ENCODE data around the gene DNAJB1. TPM values are rescaled to one million over a fixed set of nuclear protein-coding genes. Genes with fewer than 3 reads are reported as not detected.

Gene DNAJB1
- polyA plus RNA-seq, 1 experiment: 88.3 TPM

DNA sequence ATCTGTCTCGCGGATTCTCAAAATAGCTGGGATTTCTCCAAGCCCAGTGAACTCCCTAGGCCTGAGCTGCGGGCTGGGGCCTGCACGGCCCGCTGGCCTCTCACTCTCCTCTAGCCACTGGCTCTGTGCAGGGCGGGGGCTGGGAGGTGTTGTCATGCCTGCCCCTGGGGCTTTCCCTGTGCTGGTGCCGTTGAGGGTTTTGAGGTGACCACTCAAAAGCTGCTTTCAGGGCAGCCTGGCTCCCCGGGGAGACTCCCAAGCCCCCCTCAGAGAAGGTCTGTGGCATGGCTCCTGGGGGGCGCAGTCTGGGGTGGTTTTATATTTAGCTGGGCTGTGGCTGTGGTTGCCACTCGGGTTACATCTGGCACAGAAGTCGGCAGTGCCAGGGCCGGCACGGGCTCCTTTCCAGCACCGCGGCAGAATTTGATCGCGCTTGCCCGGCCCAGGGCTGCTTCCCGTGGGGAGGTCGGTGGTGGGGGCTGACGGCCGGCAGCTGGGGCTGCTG is 43.7 kb upstream of the DNAJB1 start:
- peak overlapping the region; percentile 11 for H3K27ac ChIP-seq (ENCODE audit: low read depth, low read length)
- DNase-seq (ENCODE audit: low read depth, low spot score): no peak
- no peak for TF ChIP-seq CTCF (IDR thresholded peaks at IDR 0.05; ENCODE audit: low read depth, low read length)
- H3K4me3 ChIP-seq (ENCODE audit: low read depth, low read length): no peak overlapping the region
- no peaks in the 10 kb centered on the region for H3K27me3 ChIP-seq (ENCODE audit: control insufficient read depth, insufficient read depth, low read length)
- POLR2A ChIA-PET: interaction anchor here (0.7 to 1.4 kb wide), 2 partner anchors 10 to 44 kb away, joined by 3 read pairs; partner anchors contain the start of genes DNAJB1 and NDUFB7
- CTCF ChIA-PET: interaction anchor here (1.7 kb wide), 1 partner anchor 11 kb away, joined by 9 read pairs; no protein-coding TSS in a partner anchor
- peaks cover 9% of the 10 kb centered on the region; the same call in 1 of the 2 replicates for H3K9me3 ChIP-seq (ENCODE audit: control insufficient read depth, insufficient read depth, low read length)

- TF ChIP-seq CTCF (IDR thresholded peaks at IDR 0.05; ENCODE audit: low read depth, low read length): no peak
- ChIA-PET CTCF (interaction anchor here (1.7 kb wide), 1 partner anchor 12 kb away, joined by 9 read pairs; no protein-coding TSS in a partner anchor), POLR2A (interaction anchor here (1.4 kb wide), 1 partner anchor 43 kb away, joined by 3 read pairs; the partner anchor contains the start of gene DNAJB1)
- no peak for DNase-seq (ENCODE audit: low read depth, low spot score)
- peaks cover 9% of the 10 kb centered on the region; the same call in 1 of the 2 replicates for H3K9me3 ChIP-seq (ENCODE audit: control insufficient read depth, insufficient read depth, low read length)
- no peak overlapping the region for H3K4me3 ChIP-seq (ENCODE audit: low read depth, low read length)
- H3K27ac ChIP-seq (ENCODE audit: low read depth, low read length): peak overlapping the region; percentile 11
- no peaks in the 10 kb centered on the region for H3K27me3 ChIP-seq (ENCODE audit: control insufficient read depth, insufficient read depth, low read length)
Measured at GRCh38 chr19:14561249-14561648, 43.1 kb upstream of the DNAJB1 start.

- ChIA-PET POLR2A (no interaction called here), CTCF (no interaction called here)
- Histone ChIP-seq H3K4me3 (ENCODE audit: low read depth, low read length) (no peak overlapping the region), H3K27ac (ENCODE audit: low read depth, low read length) (peak overlapping the region; percentile 11), H3K27me3 (ENCODE audit: control insufficient read depth, insufficient read depth, low read length) (no peaks in the 10 kb centered on the region), H3K9me3 (ENCODE audit: control insufficient read depth, insufficient read depth, low read length) (peaks cover 9% of the 10 kb centered on the region; the same call in 1 of the 2 replicates)
- no peak for DNase-seq (ENCODE audit: low read depth, low spot score)
- no peak for TF ChIP-seq CTCF (IDR thresholded peaks at IDR 0.05; ENCODE audit: low read depth, low read length)
Measured at GRCh38 chr19:14560776-14561108, 42.5 kb upstream of the DNAJB1 start.

DNA sequence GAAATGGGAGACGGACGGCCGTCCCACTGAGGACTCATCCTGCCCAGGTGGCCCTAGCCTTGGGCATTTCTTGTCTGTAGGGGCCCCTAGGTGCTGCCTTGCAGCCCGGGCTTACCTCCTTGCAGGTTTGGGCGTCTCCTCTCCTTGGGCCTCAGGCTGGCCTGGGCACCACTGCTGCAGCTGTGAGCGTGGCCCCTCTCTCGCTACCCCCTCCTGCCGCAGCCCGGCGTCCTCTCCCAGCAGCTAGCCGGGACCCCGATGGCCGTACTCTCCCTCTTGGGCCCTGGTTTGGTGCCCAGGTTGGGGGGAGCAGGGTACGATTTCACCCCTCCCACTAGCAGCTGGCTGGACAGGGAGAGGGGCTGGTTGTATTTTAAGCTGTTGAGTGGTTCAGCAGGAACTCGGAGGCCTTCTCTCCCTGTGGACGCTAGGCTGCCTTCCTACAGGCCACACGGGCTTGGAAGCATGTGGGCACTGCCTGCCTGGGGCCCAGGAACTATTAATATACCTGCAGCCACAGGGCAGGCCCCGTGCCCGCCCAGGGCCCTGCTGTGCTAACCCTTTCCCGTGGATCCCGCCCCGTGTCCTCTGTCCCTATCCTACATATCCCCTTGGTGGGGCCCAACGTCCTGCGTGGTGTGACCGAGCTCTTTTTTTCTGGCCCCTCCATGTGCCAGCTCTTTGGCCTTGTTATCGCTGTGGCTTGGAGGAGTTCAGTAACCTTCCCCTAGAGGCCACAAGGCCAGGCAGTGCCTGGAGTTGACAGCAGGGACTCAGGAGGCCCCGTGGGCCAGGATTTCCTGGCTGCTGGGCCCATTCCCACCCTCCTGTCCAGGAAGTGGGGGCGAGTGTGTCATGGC is 41.9 kb upstream of the DNAJB1 start:
- Histone ChIP-seq H3K27me3 (ENCODE audit: control insufficient read depth, insufficient read depth, low read length) (no peaks in the 10 kb centered on the region), H3K27ac (ENCODE audit: low read depth, low read length) (peak overlapping the region; percentile 11), H3K4me3 (ENCODE audit: low read depth, low read length) (no peak overlapping the region), H3K9me3 (ENCODE audit: control insufficient read depth, insufficient read depth, low read length) (peaks cover 9% of the 10 kb centered on the region; the same call in 1 of the 2 replicates)
- POLR2A ChIA-PET: no interaction called here
- DNase-seq (ENCODE audit: low read depth, low spot score): no peak
- no peak for TF ChIP-seq CTCF (IDR thresholded peaks at IDR 0.05; ENCODE audit: low read depth, low read length)
- CTCF ChIA-PET: no interaction called here
